Astrocyte of the spinal cord (primary cell): ENCODE data around the gene SMCO2.
A peak's percentile ranks its signal among the peaks of the same experiment; 100 is the strongest.

ENCODE experiments used
- DNase-seq: peaks from one replicate; pipeline ENCODE4 v3.0.0; 2011; ENCODE audit warnings: low read depth, low spot score
- H3K4me3 ChIP-seq: 2 replicates; pipeline ENCODE4 v1.5.1; 2011; ENCODE audit warnings: low read depth, mild to moderate bottlenecking, low read length, moderate library complexity
- CTCF ChIP-seq: IDR thresholded peaks from 2 replicates; pipeline ENCODE4 v1.5.1; 2012; ENCODE audit warnings: low read depth, mild to moderate bottlenecking, low read length, inconsistent platforms
- in situ Hi-C: cut with HindIII; loops from 2 replicates; pipeline ENCODE4 v1.10.0; 2017; ENCODE audit warnings: low sequenced_read_pairs

The SMCO2 gene

DNA sequence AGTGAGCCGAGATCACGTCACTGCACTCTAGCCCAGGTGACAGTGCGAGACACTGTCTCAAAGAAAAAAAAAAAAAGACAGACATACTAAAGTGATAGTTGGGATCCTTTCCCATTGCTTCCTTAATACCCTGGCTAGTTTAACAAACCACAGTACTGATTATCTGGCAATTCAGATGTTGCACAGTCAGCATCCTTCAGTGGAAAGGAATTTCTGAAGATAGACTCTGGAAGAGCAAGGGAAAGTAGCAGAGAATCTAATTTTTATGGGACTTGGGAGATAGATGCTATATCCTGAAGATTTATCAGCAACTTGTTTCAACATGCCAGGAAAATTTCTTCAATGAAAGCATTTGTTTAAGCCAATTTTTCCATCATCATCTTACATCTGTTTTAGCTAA lies 71.0 kb downstream of the SMCO2 start:
- no peak for DNase-seq
- no peak for TF ChIP-seq CTCF
- no peak overlapping the region for H3K4me3 ChIP-seq
- in situ Hi-C loops = no loop called here

DNA sequence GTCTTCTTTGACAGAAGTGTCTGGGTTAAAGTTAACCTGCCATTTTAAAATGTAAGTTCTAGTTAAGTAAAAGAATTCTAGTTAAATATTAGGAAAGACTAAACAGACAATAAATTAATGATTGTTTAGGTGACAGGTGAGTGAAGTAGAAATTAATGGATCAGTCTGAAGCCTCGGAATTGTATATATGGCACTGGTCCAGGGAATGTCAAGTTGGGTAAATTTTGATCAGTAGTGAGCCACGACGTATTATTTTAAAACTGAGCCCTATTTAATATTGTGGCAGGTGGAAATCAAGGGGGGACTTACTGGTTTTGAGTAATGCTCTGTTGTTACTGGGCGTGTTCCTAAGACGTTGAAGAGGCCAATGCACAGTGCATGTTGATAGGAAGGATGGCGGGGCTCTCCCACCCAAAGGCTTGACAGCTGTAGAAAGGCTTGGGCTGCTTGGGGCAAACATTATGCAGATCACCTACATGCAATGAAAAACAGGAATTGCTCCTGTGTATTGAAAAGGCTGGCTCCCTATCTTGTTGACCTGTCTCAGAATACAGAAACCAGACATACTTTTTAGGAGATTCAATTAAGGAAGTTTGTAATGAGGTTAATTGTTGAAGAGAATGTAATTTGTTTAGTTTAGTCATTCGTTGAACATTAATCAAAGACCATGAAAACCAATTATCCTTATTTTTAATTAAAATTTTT lies 71.6 kb downstream of the SMCO2 start:
- in situ Hi-C loops = no loop called here
- DNase-seq = no peak
- H3K4me3 ChIP-seq = no peak overlapping the region
- TF ChIP-seq CTCF = no peak

GRCh38 chr12:27521066-27521465 lies 74.5 kb downstream of the SMCO2 start:
- no peak for TF ChIP-seq CTCF
- in situ Hi-C loops = no loop called here
- DNase-seq = no peak
- H3K4me3 ChIP-seq = no peak overlapping the region

DNA sequence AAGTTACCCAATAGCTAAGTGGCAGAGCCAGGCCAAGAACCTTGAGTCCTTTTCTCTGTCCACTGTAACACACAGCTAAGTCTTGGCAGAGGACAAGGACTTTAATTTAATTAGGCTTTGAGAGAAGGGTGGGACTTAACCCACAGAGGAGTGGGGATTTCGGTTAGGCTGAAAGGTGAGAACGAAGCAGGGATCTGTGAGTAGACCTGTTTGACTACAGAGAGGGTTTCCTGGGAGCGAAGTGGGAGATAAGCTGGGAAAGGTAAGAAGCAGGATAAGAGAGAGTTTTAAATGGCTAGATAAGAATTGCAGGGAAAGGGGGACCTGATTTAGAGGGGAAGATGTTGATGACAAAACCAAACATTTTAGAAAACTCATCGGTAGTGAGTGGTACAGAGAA lies 75.4 kb downstream of the SMCO2 start:
- H3K4me3 ChIP-seq = no peak overlapping the region
- TF ChIP-seq CTCF = no peak
- no peak for DNase-seq
- in situ Hi-C loops = no loop called here

GRCh38 chr12:27523305-27523641 lies 76.7 kb downstream of the SMCO2 start:
- no peak for DNase-seq
- in situ Hi-C loops = no loop called here
- peak overlapping the region; percentile 87 for H3K4me3 ChIP-seq
- no peak for TF ChIP-seq CTCF

- in situ Hi-C loops = no loop called here
- peak within 1 kb of the TSS; percentile 87 for H3K4me3 ChIP-seq
- peak; percentile 38 for TF ChIP-seq CTCF
- peak; percentile 99 for DNase-seq
These were observed 77.3 kb downstream of the SMCO2 start, which contains the start of gene PPFIBP1 for GRCh38 chr12:27523642-27524493. Gene PPFIBP1 (plus strand): TSS chr12:27524206. CDS start chr12:27633397, 109,191 bp downstream.
